Stimulated activated CD4-positive, alpha-beta T cell treated with anti-CD3 and anti-CD28 coated beads, Interleukin-12 subunit alpha, Interleukin-12 subunit beta, amount 100 ng/mL, for 4 hours (primary cell): ENCODE results near the gene UBE2QL1.

Source experiments
- DNase-seq: peaks from one replicate; pipeline ENCODE4 v3.0.0-alpha.2; 2020

The UBE2QL1 gene

GRCh38 chr5:6456766-6457370, 8.2 kb downstream of the UBE2QL1 start:
- DNase-seq: no peak

DNA sequence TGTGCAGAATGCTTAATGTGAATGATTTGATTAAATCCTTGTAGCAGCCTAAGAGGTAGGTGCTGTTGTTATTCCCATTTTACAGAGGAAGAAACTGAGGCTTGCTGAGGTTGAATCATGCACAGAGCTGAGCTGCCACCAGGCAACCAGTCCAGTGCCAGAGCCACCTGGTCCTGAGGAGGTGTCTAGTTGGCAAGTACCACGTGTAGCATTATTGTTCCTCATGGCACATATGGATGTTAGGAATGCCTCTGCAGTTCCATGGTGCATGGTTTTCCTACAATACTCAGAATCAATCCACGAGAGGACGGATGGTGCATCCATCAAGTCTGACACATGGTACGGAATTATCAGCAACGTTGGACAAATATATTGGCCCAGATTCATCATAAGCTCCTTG, 8.9 kb downstream of the UBE2QL1 start:
- DNase-seq: no peak

DNA sequence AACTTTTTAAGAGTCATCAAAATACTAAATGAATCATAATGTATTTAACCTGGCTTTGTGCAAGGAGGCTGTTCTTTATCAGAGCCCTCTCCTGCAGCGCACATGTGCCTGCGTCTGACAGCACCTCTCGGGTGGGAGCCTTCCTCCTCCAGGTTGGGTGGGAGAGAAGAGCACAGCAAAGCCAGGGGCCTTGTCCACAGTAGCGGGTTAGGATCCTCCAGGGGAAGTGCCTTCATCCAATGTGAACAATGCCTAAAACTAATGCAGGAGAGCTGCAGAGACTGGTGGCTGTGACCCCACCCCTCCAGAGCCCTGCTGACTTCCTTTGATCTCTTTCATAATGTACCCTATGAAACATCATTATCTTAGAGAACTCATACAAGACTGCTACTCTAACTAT, 10.2 kb downstream of the UBE2QL1 start:
- no peak for DNase-seq

GRCh38 chr5:6459896-6460295, 11.2 kb downstream of the UBE2QL1 start:
- DNase-seq: no peak

DNA sequence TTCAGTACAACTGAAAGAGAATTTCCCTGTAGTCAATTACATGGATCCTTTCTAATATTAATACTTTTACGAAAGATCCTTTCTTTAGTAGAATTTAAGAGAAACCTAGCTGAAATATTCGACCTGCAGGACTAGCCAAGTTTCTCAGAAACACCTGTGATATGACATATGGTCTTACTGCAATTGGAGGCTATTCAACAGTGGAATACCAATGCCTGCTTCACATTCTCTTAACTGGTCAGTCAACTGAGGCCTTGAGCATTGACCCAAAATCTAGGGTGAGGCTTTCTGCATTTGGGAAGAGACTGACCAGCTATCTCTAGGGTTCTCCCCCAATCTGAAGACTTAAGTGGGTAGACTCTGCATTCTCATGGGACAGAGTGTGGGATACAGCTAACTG, 12.3 kb downstream of the UBE2QL1 start:
- no peak for DNase-seq

GRCh38 chr5:6461793-6462650, 13.4 kb downstream of the UBE2QL1 start:
- DNase-seq: no peak

- DNase-seq: no peak
These were observed 14.0 kb downstream of the UBE2QL1 start for GRCh38 chr5:6462671-6463070.

DNA sequence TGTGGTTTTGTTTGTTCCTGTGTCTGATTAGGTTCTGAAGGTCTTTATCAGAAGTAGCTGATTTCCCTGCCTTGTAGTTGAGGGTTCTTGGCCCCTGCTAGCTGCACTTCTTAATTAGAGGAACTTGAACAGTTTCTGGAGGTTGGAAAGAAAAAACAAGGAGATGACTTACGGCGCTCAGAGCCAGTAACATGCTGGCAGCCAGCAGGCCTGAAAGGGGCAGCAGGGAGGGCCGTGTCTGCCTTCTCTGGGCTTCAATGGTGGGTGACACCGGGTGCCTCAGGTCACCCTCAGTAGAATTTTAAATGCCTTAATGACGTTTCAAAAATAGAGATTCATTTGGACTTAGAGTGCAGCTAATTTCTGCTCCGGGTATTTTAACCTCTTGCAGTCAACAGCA, 15.8 kb downstream of the UBE2QL1 start:
- no peak for DNase-seq

DNA sequence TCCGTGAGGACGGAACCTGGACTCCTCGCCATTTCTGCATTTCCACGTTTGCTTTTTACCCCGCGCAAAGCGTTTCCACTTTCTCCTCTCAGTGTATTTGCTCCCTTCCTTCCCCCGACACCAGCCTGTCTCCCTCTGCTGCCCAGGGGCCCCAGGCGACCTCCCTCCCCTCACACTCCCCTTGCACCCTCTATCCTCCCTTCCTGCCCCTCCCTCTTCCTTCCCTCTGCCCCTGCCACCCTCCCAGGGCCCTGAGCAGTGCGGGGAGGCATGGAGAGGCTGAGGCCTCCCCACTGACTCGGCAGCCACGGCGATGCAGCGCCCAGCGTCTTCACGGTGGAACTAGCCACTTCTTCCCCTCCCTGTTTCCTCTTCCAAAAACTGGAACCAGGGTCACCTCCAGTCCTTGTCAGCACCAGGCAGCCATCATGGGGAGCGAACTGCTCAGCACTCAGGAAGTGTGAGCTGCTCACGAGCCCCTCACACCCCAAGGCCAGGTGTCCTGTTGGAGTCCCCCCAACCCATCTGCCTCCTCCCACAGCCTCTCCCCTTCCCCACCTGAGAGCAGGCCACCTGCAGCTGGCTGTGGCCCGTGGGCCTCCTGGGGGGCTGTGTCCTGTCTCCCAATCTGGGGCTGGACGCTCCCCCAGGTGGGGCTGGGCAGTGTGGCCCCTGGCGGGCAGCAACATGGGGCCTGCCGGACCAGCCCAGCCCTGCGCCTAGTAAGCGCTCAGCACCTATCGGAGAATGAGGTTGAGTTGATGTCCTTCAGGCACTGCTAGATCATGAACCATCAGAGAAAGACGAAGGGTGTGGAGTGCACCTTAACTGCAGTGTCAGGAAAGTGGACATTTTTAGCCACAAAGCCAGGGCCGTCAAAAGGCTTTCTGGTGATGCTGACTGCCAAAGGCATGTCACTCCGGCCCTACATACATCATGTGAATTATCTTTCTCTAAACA, 17.5 kb downstream of the UBE2QL1 start:
- no peak for DNase-seq

DNA sequence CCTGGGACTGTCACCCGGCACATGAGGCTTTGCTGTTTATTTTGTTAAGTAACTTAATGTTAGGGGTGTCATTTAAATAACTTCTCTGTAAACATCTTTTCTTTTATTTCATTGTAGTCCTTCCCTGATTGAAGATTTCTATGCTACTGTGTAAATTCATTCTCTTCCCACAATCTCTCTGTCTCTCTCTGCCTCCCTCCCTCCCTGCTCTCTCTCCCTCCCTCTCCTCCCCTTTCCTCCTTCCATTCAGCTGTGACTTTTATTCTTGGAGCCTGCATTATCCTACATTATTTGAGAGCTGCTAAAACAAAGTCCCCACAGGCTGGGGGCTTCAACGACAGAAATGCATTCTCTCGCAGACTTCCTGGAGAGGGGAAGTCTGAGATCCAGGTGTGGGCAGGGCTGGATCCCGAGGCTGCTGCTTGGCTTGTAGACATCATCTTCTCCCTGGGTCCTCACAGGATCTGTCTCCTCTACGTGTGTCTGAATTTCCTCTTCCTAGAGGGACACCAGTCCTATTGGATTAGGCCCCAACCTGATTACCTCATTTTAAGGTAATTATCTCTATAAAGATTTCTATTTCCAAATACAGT, 18.4 kb downstream of the UBE2QL1 start:
- no peak for DNase-seq

DNA sequence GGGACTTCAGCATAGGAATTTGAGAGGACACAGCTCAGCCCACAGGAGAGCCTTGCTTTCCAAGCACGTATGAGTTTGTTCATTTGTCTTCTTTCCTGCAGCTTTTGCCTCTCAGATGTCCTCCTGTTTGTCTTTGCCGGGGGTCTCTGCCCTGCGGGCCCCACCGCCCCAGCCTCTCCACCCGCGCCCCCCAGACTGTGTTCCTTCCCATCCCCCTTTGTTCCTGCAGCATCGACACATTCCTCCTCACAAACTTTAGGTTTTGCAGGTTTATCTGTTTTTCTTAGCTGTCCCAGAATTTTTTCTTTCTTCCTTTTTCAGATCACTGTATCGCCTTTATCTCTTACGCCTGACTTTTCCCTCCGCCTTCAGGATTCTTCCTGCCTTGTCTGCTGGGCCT, 18.9 kb downstream of the UBE2QL1 start:
- DNase-seq: no peak

DNA sequence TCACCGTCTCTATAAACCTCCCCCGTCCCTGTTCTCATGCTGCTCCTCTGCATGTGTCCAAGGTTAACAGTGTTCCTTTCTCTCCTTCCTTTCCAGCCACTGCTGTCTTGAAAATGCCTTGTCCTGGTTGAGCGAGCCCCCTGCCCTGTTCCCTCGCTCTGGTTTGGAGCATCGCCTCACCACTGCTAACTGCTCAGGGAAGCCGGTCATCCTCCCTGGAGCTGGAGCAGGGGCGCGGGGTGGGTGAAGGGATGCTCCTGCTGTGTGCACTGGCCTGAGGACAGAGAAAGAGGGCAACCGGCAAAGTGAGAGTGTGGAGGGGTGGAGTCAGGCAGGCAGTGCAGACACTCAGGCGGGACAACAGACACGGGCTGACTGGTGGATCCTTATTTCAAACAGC, 19.4 kb downstream of the UBE2QL1 start:
- no peak for DNase-seq

DNA sequence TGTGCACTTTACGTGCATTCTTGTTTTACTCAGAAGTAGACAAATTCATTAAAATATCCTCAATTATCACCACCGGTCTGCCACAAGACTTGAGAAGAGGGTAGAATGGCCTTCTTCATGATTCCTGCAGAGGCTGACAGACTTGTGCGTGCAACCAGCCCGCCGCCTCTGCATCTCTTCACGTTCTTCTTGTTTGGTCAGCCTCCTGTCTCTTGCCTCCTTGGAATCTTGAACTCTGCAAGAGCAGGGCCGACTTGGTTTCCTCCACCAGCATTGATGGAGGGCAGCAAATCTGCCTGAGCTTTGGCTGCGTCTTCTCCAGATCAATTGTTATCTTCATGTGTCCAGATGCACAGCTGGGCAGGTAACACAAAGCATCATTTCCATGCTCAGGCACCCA, 20.2 kb downstream of the UBE2QL1 start:
- DNase-seq: no peak

GRCh38 chr5:6469836-6470235, 21.2 kb downstream of the UBE2QL1 start:
- DNase-seq: no peak

GRCh38 chr5:6470672-6471071, 22.0 kb downstream of the UBE2QL1 start:
- no peak for DNase-seq

GRCh38 chr5:6471252-6471651, 22.6 kb downstream of the UBE2QL1 start:
- no peak for DNase-seq

DNA sequence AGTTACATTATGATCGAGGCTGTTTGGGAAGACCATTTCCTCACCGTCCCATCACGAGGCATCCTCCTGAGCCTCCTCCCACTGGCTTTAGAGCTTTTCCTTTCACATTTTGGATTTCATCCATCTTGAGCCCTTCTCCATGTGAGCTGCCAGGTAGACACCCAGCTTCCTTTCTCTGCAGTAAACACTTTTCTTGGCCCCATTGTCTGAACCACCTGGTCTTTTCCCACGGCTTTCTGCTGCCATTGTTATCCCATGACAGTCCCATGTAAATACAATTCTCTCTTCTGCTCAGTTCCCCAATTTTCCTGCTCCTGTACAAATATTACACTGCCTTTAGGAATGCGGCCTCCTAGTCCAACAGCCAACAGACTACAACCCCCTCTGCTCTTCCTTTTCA, 24.1 kb downstream of the UBE2QL1 start:
- DNase-seq: no peak

DNA sequence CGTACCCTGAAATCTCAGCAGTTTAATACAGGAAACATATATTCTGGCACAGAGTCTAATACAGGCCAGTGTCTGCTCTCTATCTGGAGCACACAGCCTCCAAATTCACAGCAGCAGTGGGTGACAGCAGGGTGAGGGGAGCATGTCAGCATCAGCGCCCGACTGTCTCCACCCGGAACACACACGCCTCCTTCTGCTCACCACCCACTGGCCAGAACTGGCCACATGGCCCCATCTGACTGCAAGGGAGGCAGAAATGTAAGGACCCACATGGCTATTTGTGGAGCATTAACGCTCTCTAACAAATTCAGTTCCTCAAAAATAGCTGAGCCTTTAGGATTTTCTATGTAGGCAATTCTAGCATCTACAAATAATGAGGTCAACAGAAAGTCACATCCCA, 24.6 kb downstream of the UBE2QL1 start:
- DNase-seq: no peak

DNA sequence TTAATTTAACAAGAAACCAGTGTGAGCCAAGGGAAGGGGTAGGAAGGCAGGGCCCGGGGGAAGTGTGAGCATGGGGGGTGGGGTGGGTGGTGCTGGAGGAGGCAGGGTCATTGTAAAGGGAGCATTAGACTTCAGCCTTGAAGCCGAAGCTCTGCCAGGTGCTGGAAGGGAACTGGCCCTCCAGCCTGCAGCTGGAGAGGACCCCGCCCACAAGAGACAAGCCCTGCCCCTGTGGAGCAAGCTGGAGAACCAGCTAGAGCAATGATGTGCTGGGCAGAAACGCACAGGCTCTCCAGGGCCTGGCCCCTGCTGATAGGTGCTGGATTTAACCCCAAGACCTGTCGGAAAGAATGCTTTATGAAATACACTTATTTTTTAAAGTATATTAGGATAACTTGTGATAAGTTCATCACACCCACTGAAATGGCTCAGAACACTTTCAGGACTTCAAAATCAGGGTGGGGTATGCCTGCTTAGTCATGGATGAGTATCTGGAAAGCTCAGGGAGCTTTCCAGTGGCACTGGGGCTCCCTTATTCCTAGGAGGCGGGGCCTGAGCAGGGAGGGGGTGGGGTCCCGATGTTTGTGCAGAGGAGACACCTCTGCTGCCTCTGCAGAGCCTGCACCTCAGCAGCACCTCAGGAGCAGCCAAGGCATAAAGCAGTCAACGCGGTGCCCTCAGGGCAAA, 27.1 kb downstream of the UBE2QL1 start:
- DNase-seq: no peak

DNA sequence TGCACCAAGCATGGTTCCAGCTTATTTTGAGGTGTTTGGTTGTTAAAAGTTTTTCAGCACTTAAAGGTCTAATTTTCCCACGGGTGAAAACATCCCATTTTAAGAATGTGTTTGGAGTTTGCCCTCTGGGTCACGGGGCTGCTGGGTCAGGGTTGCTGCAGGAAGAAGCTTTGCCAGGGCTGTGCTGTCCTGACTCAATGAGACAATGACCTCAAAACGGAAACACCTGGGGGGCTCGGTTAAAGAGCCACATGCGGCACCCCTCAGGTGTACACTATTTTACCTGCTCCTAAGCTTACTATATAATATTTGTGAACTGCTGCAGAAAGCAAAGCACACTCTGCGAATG, 27.6 kb downstream of the UBE2QL1 start:
- no peak for DNase-seq

GRCh38 chr5:6478793-6479192, 30.1 kb downstream of the UBE2QL1 start:
- DNase-seq: no peak
